HepG2 (cell line): ENCODE data around the gene SHROOM1. TPM values are rescaled to one million over a fixed set of nuclear protein-coding genes. Genes with fewer than 3 reads are reported as not detected.

ENCODE experiments used
- CCAR2 ChIP-seq: fragments of 200-400 bp; formaldehyde crosslinking; optimal IDR thresholded peaks from 2 replicates; pipeline ENCODE3; 2018; ENCODE audit warnings: low read depth, mild to moderate bottlenecking, low read length, moderate library complexity
- GFI1 ChIP-seq: sonication (generic); formaldehyde crosslinking; IDR thresholded peaks from 2 replicates; pipeline ENCODE4 v1.5.0; 2020; ENCODE audit warnings: missing genetic modification reagents, mild to moderate bottlenecking, borderline replicate concordance
- HOXA7 ChIP-seq: sonication (generic); formaldehyde crosslinking; IDR thresholded peaks from 2 replicates; pipeline ENCODE4 v1.8.1; 2022; ENCODE audit warnings: mild to moderate bottlenecking, missing genetic modification reagents, moderate library complexity
- KDM6A ChIP-seq: IDR thresholded peaks from 2 replicates; pipeline ENCODE4 v1.6.1; 2016; ENCODE audit warnings: low read depth
- SMARCE1 ChIP-seq: fragments of 450-650 bp; IDR thresholded peaks from 2 replicates; pipeline ENCODE4 v1.6.1; 2017; ENCODE audit warnings: borderline replicate concordance
- ZNF335 ChIP-seq: sonication (generic); formaldehyde crosslinking; IDR thresholded peaks from 2 replicates; pipeline ENCODE4 v1.4.0; 2020; ENCODE audit warnings: missing genetic modification reagents
- ZNF431 ChIP-seq: sonication (generic); formaldehyde crosslinking; IDR thresholded peaks from 2 replicates; pipeline ENCODE4 v1.9.0; 2022; ENCODE audit warnings: missing genetic modification reagents, low read depth, mild to moderate bottlenecking, borderline replicate concordance
- ZNF891 ChIP-seq: sonication (generic); formaldehyde crosslinking; IDR thresholded peaks from 2 replicates; pipeline ENCODE4 v1.5.0; 2020; ENCODE audit warnings: mild to moderate bottlenecking, missing genetic modification reagents
- polyA plus RNA-seq, 8 experiments: library from polyadenylated mRNA; depleted of rRNA in 3 of 8; stranded (reverse) in 7 of 8; unstranded in 1 of 8; fragments of >200 nt; fragmentation: Illumina TruSeq in 4 of 8; extraction: Trizol in 4 of 8; gene quantifications; 2 replicates each; pipeline versions ENCODE4 v1.2.1 to v1.2.3, GENCODE V29; 2011 to 2016; ENCODE audit warnings: low read depth in 4 of 8, missing spikeins in 1 of 8, mixed read lengths in 1 of 8; ENCODE audit not compliant: insufficient read depth in 1 of 8
- total RNA-seq, 5 experiments: library from RNA; depleted of rRNA; stranded (reverse); fragments of >200 nt; fragmentation: Illumina TruSeq; extraction: Trizol; gene quantifications; 2 replicates each; pipeline ENCODE4 v1.2.3, GENCODE V29; 2016; ENCODE audit warnings: low read depth in 1 of 5
- TF ChIP-seq, protein P1 (sequence below): sonication (generic); formaldehyde crosslinking; IDR thresholded peaks from 2 replicates; pipeline ENCODE4 v1.4.0; 2020; ENCODE audit warnings: missing genetic modification reagents
- TF ChIP-seq, protein P2 (sequence below): sonication (generic); formaldehyde crosslinking; IDR thresholded peaks from 2 replicates; pipeline ENCODE4 v1.5.0; 2020; ENCODE audit warnings: missing genetic modification reagents
- TF ChIP-seq, protein P3 (sequence below): sonication (generic); formaldehyde crosslinking; IDR thresholded peaks from 2 replicates; pipeline ENCODE4 v1.5.1; 2020; ENCODE audit warnings: missing genetic modification reagents, mild to moderate bottlenecking, borderline replicate concordance
- TF ChIP-seq, protein P4 (sequence below): sonication (generic); formaldehyde crosslinking; IDR thresholded peaks from 2 replicates; pipeline ENCODE4 v1.4.0; 2020; ENCODE audit warnings: mild to moderate bottlenecking, low read depth, missing genetic modification reagents
- TF ChIP-seq, protein P5 (sequence below): sonication (generic); formaldehyde crosslinking; IDR thresholded peaks from 2 replicates; pipeline ENCODE4 v1.4.0; 2020; ENCODE audit warnings: missing genetic modification reagents
- TF ChIP-seq, protein P6 (sequence below): sonication (generic); formaldehyde crosslinking; IDR thresholded peaks from 2 replicates; pipeline ENCODE4 v1.4.0; 2020; ENCODE audit warnings: missing genetic modification reagents
- TF ChIP-seq, protein P7 (sequence below): sonication (generic); formaldehyde crosslinking; IDR thresholded peaks from 2 replicates; pipeline ENCODE4 v1.5.1; 2020; ENCODE audit warnings: mild to moderate bottlenecking, missing genetic modification reagents, moderate library complexity

SHROOM1 gene
- total and polyA plus RNA-seq, 2 of the 13 experiments (the other 11 are each of a cell fraction or from before 2014, with no cell fraction given), result 18.2 to 25.7 TPM

DNA sequence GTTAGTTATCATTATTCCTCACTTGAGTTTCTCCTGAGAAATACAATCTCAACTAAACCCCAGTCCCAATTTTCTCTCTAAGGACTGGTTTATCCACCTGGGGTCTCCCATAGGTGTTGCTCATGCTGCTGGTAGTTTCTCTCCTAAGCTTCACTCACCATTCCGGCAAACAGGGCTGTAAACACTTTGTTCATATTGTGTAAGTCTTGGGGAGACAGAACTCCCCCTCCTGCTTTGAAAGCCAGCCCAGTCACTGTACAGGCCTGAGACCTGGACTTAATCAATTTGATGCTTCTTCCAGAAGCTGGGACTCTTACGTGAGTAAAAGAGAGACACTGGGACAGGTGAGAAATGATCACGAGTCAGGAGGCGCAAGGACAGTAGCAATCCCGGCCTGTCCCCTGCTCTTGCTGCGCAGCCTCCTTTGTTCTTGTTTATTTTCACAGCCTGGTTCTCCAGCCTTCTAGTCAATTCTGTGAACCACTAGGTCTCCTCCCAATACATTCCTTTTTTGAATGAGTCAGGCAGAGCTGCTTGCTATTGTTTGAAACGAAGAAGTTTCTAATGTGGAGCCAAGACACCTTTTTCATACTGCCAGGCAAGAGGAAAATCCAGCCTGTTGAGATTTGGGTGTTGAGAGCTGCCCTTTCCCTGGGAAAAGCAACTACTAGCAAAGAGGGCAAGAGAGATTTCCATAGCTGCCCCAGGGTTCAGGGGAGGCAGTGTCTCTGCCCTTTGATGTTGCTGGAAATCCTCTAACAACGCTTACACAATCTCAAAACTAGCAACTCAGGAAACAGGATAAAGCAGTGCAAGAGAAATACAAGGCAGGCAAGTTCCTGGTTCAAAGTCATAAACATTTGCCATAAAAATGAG, 9.2 kb upstream of the SHROOM1 start (continued):
- TF ChIP-seq, protein P1, sequence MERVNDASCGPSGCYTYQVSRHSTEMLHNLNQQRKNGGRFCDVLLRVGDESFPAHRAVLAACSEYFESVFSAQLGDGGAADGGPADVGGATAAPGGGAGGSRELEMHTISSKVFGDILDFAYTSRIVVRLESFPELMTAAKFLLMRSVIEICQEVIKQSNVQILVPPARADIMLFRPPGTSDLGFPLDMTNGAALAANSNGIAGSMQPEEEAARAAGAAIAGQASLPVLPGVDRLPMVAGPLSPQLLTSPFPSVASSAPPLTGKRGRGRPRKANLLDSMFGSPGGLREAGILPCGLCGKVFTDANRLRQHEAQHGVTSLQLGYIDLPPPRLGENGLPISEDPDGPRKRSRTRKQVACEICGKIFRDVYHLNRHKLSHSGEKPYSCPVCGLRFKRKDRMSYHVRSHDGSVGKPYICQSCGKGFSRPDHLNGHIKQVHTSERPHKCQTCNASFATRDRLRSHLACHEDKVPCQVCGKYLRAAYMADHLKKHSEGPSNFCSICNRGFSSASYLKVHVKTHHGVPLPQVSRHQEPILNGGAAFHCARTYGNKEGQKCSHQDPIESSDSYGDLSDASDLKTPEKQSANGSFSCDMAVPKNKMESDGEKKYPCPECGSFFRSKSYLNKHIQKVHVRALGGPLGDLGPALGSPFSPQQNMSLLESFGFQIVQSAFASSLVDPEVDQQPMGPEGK, result peak; percentile 57
- TF ChIP-seq, protein P2, sequence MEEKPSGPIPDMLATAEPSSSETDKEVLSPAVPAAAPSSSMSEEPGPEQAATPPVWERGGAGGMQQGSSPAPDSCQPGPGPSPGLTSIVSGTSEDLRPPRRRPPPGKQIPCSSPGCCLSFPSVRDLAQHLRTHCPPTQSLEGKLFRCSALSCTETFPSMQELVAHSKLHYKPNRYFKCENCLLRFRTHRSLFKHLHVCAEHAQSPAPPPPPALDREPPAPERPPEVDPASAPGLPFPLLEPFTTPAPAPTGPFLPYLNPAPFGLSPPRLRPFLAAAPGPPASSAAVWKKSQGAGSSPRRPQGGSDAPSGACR (CRISPR knock-in tag), result 0 out of 2 replicates have a peak, but pooled peaks have one; percentile 28
- TF ChIP-seq SMARCE1, result no peak
- TF ChIP-seq, protein P3, sequence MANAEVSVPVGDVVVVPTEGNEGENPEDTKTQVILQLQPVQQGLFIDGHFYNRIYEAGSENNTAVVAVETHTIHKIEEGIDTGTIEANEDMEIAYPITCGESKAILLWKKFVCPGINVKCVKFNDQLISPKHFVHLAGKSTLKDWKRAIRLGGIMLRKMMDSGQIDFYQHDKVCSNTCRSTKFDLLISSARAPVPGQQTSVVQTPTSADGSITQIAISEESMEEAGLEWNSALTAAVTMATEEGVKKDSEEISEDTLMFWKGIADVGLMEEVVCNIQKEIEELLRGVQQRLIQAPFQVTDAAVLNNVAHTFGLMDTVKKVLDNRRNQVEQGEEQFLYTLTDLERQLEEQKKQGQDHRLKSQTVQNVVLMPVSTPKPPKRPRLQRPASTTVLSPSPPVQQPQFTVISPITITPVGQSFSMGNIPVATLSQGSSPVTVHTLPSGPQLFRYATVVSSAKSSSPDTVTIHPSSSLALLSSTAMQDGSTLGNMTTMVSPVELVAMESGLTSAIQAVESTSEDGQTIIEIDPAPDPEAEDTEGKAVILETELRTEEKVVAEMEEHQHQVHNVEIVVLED, result peak; percentile 30; the same call in 1 of the 2 replicates
- TF ChIP-seq KDM6A (CRISPR knock-in tag), result peak; percentile 86
- TF ChIP-seq, protein P4, sequence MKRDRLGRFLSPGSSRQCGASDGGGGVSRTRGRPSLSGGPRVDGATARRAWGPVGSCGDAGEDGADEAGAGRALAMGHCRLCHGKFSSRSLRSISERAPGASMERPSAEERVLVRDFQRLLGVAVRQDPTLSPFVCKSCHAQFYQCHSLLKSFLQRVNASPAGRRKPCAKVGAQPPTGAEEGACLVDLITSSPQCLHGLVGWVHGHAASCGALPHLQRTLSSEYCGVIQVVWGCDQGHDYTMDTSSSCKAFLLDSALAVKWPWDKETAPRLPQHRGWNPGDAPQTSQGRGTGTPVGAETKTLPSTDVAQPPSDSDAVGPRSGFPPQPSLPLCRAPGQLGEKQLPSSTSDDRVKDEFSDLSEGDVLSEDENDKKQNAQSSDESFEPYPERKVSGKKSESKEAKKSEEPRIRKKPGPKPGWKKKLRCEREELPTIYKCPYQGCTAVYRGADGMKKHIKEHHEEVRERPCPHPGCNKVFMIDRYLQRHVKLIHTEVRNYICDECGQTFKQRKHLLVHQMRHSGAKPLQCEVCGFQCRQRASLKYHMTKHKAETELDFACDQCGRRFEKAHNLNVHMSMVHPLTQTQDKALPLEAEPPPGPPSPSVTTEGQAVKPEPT (CRISPR knock-in tag), result no peak
- peak; percentile 90; the same call in 1 of the 2 replicates for TF ChIP-seq GFI1
- TF ChIP-seq, protein P5, sequence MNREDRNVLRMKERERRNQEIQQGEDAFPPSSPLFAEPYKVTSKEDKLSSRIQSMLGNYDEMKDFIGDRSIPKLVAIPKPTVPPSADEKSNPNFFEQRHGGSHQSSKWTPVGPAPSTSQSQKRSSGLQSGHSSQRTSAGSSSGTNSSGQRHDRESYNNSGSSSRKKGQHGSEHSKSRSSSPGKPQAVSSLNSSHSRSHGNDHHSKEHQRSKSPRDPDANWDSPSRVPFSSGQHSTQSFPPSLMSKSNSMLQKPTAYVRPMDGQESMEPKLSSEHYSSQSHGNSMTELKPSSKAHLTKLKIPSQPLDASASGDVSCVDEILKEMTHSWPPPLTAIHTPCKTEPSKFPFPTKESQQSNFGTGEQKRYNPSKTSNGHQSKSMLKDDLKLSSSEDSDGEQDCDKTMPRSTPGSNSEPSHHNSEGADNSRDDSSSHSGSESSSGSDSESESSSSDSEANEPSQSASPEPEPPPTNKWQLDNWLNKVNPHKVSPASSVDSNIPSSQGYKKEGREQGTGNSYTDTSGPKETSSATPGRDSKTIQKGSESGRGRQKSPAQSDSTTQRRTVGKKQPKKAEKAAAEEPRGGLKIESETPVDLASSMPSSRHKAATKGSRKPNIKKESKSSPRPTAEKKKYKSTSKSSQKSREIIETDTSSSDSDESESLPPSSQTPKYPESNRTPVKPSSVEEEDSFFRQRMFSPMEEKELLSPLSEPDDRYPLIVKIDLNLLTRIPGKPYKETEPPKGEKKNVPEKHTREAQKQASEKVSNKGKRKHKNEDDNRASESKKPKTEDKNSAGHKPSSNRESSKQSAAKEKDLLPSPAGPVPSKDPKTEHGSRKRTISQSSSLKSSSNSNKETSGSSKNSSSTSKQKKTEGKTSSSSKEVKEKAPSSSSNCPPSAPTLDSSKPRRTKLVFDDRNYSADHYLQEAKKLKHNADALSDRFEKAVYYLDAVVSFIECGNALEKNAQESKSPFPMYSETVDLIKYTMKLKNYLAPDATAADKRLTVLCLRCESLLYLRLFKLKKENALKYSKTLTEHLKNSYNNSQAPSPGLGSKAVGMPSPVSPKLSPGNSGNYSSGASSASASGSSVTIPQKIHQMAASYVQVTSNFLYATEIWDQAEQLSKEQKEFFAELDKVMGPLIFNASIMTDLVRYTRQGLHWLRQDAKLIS (CRISPR knock-in tag), result peak; percentile 66; the same call in 1 of the 2 replicates
- TF ChIP-seq HOXA7 (CRISPR knock-in tag), result no peak
- TF ChIP-seq CCAR2, result peak; percentile 41
- peak; percentile 31; the same call in 1 of the 2 replicates for TF ChIP-seq ZNF335
- TF ChIP-seq, protein P6, sequence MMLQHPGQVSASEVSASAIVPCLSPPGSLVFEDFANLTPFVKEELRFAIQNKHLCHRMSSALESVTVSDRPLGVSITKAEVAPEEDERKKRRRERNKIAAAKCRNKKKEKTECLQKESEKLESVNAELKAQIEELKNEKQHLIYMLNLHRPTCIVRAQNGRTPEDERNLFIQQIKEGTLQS (CRISPR knock-in tag), result 0 out of 2 replicates have a peak, but pooled peaks have one; percentile 20
- TF ChIP-seq, protein P7, sequence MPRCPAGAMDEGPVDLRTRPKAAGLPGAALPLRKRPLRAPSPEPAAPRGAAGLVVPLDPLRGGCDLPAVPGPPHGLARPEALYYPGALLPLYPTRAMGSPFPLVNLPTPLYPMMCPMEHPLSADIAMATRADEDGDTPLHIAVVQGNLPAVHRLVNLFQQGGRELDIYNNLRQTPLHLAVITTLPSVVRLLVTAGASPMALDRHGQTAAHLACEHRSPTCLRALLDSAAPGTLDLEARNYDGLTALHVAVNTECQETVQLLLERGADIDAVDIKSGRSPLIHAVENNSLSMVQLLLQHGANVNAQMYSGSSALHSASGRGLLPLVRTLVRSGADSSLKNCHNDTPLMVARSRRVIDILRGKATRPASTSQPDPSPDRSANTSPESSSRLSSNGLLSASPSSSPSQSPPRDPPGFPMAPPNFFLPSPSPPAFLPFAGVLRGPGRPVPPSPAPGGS (CRISPR knock-in tag), result no peak
- TF ChIP-seq ZNF431 (CRISPR knock-in tag), result 0 out of 2 replicates have a peak, but pooled peaks have one; percentile 23
- no peak for TF ChIP-seq ZNF891 (CRISPR knock-in tag)
